ENCODE results near the gene ELP4. TPM values are rescaled to one million over a fixed set of nuclear protein-coding genes. Genes with fewer than 3 reads are reported as not detected.

ELP4 gene
- total RNA-seq, 3 donors from 2014 or later, result 22.2 to 36.1 (median 24.6) TPM

GRCh38 chr11:31641477-31642062 is 132.0 kb downstream of the ELP4 start:
- H3K36me3 ChIP-seq, result no peaks in the 10 kb centered on the region
- no peaks in the 10 kb centered on the region for H3K9me3 ChIP-seq
- no peak for DNase-seq (ENCODE audit: low spot score in 2 of 2)
- H3K4me1 ChIP-seq, result no peaks in the 10 kb centered on the region
- intact Hi-C loops (cut with DNase I; ENCODE audit: low total_unique reads), result no loop called here
- no peak overlapping the region for H3K27ac ChIP-seq
- no peaks in the 10 kb centered on the region for H3K27me3 ChIP-seq
- no peak overlapping the region for H3K4me3 ChIP-seq
- no peak for TF ChIP-seq POLR2A (IDR thresholded peaks at IDR 0.05)
- TF ChIP-seq POLR2AphosphoS5 (IDR thresholded peaks at IDR 0.05), result no peak
- TF ChIP-seq CTCF (IDR thresholded peaks at IDR 0.05), result no peak

GRCh38 chr11:31643857-31644256 is 134.3 kb downstream of the ELP4 start:
- no peak overlapping the region for H3K27ac ChIP-seq
- DNase-seq (ENCODE audit: low spot score in 2 of 2), result no peak
- no peaks in the 10 kb centered on the region for H3K36me3 ChIP-seq
- no peak overlapping the region for H3K4me3 ChIP-seq
- H3K27me3 ChIP-seq, result no peaks in the 10 kb centered on the region
- H3K4me1 ChIP-seq, result no peaks in the 10 kb centered on the region
- TF ChIP-seq POLR2A (IDR thresholded peaks at IDR 0.05) (no peak), POLR2AphosphoS5 (IDR thresholded peaks at IDR 0.05) (no peak), CTCF (IDR thresholded peaks at IDR 0.05) (no peak)
- intact Hi-C loops (cut with DNase I; ENCODE audit: low total_unique reads), result no loop called here
- no peaks in the 10 kb centered on the region for H3K9me3 ChIP-seq

GRCh38 chr11:31645747-31646146 is 136.2 kb downstream of the ELP4 start:
- no peaks in the 10 kb centered on the region for H3K4me1 ChIP-seq
- TF ChIP-seq CTCF (IDR thresholded peaks at IDR 0.05) (no peak), POLR2AphosphoS5 (IDR thresholded peaks at IDR 0.05) (no peak), POLR2A (IDR thresholded peaks at IDR 0.05) (no peak)
- H3K9me3 ChIP-seq, result no peaks in the 10 kb centered on the region
- no peak overlapping the region for H3K4me3 ChIP-seq
- DNase-seq (ENCODE audit: low spot score in 2 of 2), result no peak
- H3K36me3 ChIP-seq, result no peaks in the 10 kb centered on the region
- H3K27ac ChIP-seq, result no peak overlapping the region
- intact Hi-C loops (cut with DNase I; ENCODE audit: low total_unique reads), result no loop called here
- no peaks in the 10 kb centered on the region for H3K27me3 ChIP-seq

- H3K36me3 ChIP-seq, result no peaks in the 10 kb centered on the region
- no peaks in the 10 kb centered on the region for H3K4me1 ChIP-seq
- H3K27me3 ChIP-seq, result no peaks in the 10 kb centered on the region
- no peak for TF ChIP-seq POLR2AphosphoS5 (IDR thresholded peaks at IDR 0.05)
- no peak for TF ChIP-seq CTCF (IDR thresholded peaks at IDR 0.05)
- no peak for TF ChIP-seq POLR2A (IDR thresholded peaks at IDR 0.05)
- intact Hi-C loops (cut with DNase I; ENCODE audit: low total_unique reads), result no loop called here
- H3K27ac ChIP-seq, result no peak overlapping the region
- no peak overlapping the region for H3K4me3 ChIP-seq
- DNase-seq (ENCODE audit: low spot score in 2 of 2), result no peak
- H3K9me3 ChIP-seq, result no peaks in the 10 kb centered on the region
Observed at GRCh38 chr11:31646216-31646615, 136.6 kb downstream of the ELP4 start.

- Histone ChIP-seq H3K4me1 (no peaks in the 10 kb centered on the region), H3K4me3 (no peak overlapping the region), H3K27me3 (no peaks in the 10 kb centered on the region), H3K27ac (no peak overlapping the region), H3K9me3 (no peaks in the 10 kb centered on the region), H3K36me3 (no peaks in the 10 kb centered on the region)
- TF ChIP-seq POLR2AphosphoS5 (IDR thresholded peaks at IDR 0.05), result no peak
- no peak for TF ChIP-seq CTCF (IDR thresholded peaks at IDR 0.05)
- no peak for TF ChIP-seq POLR2A (IDR thresholded peaks at IDR 0.05)
- DNase-seq (ENCODE audit: low spot score in 2 of 2), result no peak
- intact Hi-C loops (cut with DNase I; ENCODE audit: low total_unique reads), result no loop called here
Observed at GRCh38 chr11:31649129-31649966, 139.8 kb downstream of the ELP4 start.

All from breast epithelium (tissue), 4 donors.